Stimulated activated memory B cell treated with anti-CD40 and anti-IgM and Interleukin-4, amounts not matched to agents 10 μg/mL and 1 μg/mL and 100 μg/mL, for 72 hours (primary cell): ENCODE results near the gene APCDD1.
"Not testable (repeated sequence)": the region's sequence is repeated elsewhere in the genome, so short reads cannot be mapped to it uniquely, and the experiment has no call there.

Source experiments
- ATAC-seq: fragments of 150-1000 bp; cut with Tn5 transposase; 2 replicates; pipeline ENCODE4 v1.10.0; 2021
- H3K27ac Mint-ChIP-seq: one replicate; pipeline ENCODE4 v1.8.0; 2022; ENCODE audit warnings: mild to moderate bottlenecking, mixed read lengths
- H3K27me3 Mint-ChIP-seq: one replicate; pipeline ENCODE4 v1.8.0; 2022; ENCODE audit warnings: mixed read lengths
- H3K36me3 Mint-ChIP-seq: one replicate; pipeline ENCODE4 v1.8.0; 2022; ENCODE audit warnings: mixed read lengths
- H3K4me1 Mint-ChIP-seq: one replicate; pipeline ENCODE4 v1.8.0; 2022; ENCODE audit warnings: mixed read lengths
- H3K4me3 Mint-ChIP-seq: one replicate; pipeline ENCODE4 v1.8.0; 2022; ENCODE audit warnings: mild to moderate bottlenecking, moderate library complexity, mixed read lengths
- H3K9me3 Mint-ChIP-seq: one replicate; pipeline ENCODE4 v1.8.0; 2022; ENCODE audit warnings: mixed read lengths

The APCDD1 gene

DNA sequence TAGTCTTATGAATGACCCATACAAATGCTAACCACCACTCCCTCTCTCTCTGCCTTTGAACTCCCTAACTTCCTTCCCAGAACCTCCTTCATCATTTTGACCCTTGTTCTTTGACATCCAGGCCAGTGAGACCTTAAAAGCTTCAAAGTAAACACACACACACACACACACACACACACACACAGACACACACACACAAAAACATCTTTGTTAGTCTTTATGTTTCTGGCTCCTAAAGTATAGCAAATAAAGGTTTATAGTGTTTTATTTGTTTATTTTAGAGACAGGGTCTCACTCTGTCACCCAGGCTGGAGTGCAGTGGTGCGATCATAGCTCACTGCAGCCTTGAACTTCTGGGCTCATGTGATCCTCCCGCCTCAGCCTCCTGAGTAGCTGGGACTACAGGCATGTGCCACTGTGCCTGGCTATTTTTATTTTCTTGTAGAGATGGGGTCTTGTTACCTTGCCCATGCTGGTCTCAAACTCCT, 9.8 kb downstream of the APCDD1 start:
- H3K27ac Mint-ChIP-seq: peak overlapping the region; percentile 9
- not testable (repeated sequence) for ATAC-seq, H3K4me1 Mint-ChIP-seq

DNA sequence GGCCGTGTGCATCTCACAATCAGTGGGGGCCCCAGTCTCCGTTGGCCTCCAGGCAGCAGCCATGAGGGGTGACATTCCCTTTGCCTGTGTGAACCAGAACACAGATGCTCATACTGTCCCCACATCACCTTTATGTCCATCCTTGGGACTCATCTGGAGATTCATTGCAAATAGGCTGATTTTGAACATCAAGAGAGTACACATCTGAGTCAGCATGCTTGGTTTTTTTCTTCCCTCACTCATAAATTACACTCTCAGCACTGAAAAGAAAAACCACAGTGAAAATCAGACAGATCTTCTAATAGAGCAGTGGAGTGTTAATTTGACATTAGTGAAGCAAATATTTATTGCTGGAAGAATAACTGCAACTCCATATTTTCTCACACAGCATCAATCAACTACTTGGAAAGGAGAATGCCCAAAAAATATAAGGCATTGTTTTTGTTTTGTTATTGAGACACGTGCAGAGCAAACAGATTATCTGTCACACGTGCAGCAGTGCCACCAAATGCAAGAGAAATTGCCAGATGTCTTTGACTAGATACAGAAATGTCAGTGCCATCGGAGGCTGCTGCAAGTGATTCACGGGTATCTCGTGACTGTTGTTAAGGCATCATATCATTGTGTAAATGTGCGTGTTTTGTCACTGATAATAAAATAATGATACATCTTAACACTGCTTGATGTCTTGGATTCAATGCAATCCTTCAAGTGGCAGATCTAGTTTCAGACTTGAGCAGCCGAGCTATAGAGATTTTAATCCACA, 10.9 kb downstream of the APCDD1 start:
- Mint-ChIP-seq H3K9me3 (peaks cover 9% of the 10 kb centered on the region), H3K4me1 (no peaks in the 10 kb centered on the region), H3K27me3 (no peaks in the 10 kb centered on the region), H3K4me3 (no peak overlapping the region), H3K36me3 (no peaks in the 10 kb centered on the region), H3K27ac (no peak overlapping the region)
- ATAC-seq: no peak

More for the DNA sequence above, 9.8 kb downstream of the APCDD1 start:
- not testable (repeated sequence) for H3K36me3 Mint-ChIP-seq, H3K27me3 Mint-ChIP-seq, H3K9me3 Mint-ChIP-seq, H3K4me3 Mint-ChIP-seq

DNA sequence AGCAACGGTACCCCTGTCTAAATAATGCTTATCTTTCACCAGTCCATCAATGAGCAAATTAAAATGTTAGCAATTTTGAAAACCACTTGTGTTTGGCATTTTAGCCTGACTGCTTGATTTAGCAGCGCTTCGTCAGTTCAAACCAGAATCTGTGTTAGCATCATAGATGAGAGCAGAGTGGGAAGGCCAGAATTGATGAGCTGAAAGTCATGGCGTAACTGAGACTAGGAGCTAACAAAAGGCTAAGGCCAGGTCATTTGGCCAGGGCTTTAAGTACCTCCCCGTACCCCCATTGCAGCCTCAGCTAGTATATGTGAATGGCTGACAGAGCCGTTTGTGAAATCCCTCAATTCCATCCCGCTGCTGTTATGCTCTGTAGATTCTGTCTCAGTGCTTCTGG, 16.0 kb downstream of the APCDD1 start:
- H3K4me3 Mint-ChIP-seq: no peak overlapping the region
- H3K27me3 Mint-ChIP-seq: no peaks in the 10 kb centered on the region
- H3K4me1 Mint-ChIP-seq: peaks cover 5% of the 10 kb centered on the region
- no peak overlapping the region for H3K27ac Mint-ChIP-seq
- no peaks in the 10 kb centered on the region for H3K9me3 Mint-ChIP-seq
- no peaks in the 10 kb centered on the region for H3K36me3 Mint-ChIP-seq
- ATAC-seq: no peak

DNA sequence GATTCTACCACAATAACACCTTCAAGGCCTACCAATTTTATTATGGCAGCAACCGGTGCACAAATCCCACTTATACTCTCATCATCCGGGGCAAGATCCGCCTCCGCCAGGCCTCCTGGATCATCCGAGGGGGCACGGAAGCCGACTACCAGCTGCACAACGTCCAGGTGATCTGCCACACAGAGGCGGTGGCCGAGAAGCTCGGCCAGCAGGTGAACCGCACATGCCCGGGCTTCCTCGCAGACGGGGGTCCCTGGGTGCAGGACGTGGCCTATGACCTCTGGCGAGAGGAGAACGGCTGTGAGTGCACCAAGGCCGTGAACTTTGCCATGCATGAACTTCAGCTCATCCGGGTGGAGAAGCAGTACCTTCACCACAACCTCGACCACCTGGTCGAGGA, 17.1 kb downstream of the APCDD1 start:
- Mint-ChIP-seq H3K27me3 (no peaks in the 10 kb centered on the region), H3K4me3 (no peak overlapping the region), H3K27ac (no peak overlapping the region), H3K9me3 (no peaks in the 10 kb centered on the region), H3K4me1 (peaks cover 17% of the 10 kb centered on the region), H3K36me3 (no peaks in the 10 kb centered on the region)
- ATAC-seq: no peak

DNA sequence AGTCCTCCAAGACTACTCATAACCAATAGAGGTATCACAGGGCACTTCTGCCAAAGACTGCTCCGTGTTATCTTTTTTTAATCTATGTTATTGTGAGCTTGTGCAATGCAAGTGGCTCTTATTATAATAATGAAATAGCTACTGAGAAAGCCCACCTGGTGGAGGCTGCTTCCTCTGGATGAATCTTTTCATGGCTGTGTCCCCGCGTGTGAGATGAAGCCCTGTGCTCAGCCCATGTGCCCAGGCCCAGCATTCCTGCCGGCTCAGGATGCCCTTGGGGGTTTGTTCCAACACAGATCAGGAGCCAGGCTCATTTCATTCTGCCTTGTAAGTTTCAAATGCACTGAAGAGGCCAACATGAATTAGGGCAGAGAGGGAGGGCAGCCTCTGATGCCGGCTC, 18.7 kb downstream of the APCDD1 start:
- Mint-ChIP-seq H3K4me1 (peaks cover 28% of the 10 kb centered on the region), H3K36me3 (no peaks in the 10 kb centered on the region), H3K4me3 (no peak overlapping the region), H3K27ac (no peak overlapping the region), H3K9me3 (no peaks in the 10 kb centered on the region), H3K27me3 (no peaks in the 10 kb centered on the region)
- ATAC-seq: no peak

DNA sequence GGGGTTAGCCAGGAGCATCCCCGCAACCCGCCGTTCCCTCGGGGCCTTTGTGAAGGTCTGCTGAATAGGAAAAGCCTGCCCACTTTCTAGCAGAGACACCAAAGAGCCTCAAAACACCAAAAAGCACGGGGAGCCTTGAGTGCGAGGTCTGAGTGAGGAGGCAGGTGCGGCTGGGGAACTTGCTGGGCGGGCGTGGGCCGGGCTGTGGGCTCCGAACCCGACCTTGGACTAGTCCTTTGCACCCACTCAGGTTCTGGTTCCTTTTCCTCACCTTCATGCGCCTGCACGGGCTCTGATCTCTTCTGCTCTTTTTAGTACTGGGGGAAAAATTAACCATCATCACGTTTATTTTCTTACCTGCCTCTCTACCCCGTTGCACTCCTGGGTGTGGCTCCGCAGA, 19.9 kb downstream of the APCDD1 start:
- Mint-ChIP-seq H3K4me3 (no peak overlapping the region), H3K36me3 (no peaks in the 10 kb centered on the region)

DNA sequence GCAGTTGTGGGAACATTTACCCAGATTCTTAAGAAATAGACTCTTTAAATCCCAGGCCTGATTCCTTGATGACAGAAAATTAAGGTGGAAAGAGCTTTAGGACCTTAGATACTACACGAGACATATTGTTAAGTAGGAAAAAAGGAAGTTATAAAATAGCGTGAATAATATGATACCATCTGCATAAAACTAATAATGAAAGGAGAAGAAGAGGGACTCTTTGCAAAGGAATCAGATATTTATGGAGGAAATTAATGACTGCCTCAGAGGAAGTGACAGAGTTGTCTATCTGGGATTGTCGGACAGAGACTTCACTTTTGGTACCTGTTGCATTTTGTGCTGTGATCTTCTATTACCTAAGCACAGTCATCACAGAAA, 20.8 kb downstream of the APCDD1 start:
- no peak for ATAC-seq
- Mint-ChIP-seq H3K36me3 (no peaks in the 10 kb centered on the region), H3K27me3 (no peaks in the 10 kb centered on the region), H3K9me3 (no peaks in the 10 kb centered on the region), H3K4me1 (peaks cover 47% of the 10 kb centered on the region), H3K27ac (peak overlapping the region; percentile 75), H3K4me3 (no peak overlapping the region)

More for the DNA sequence above, 19.9 kb downstream of the APCDD1 start:
- H3K4me1 Mint-ChIP-seq: peaks cover 40% of the 10 kb centered on the region
- H3K9me3 Mint-ChIP-seq: no peaks in the 10 kb centered on the region
- no peaks in the 10 kb centered on the region for H3K27me3 Mint-ChIP-seq
- no peak overlapping the region for H3K27ac Mint-ChIP-seq
- ATAC-seq: no peak

DNA sequence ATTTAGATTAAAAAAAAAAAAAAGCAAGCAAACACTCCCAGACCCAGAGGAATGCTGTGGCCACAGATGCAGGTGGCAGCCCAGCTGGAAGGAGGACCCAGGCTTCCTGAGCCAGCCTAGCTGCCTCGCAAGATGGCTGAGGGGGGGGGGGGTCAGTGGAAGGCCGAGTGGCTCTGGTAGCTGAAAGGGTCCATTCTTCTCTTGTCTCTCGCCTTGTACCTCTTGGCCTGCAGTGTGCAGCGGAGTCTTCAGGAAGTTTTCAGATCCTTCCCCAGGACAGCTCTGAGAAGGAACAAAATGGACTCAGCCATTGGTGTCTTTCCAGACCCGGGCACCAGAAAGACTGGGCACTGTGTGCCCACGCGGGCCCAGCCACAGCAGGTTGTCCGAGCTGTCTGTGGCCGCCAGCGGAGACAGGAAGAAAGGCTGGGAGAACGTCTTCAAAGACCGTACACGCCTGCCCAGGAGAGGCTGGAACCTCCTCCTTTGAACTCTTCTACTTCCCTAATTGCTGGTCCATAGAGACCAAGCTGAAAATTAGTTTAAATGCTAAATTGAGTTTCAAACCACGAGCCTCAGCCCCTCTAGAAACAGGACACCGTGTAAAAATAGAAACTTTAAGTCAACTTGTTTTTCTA, 21.3 kb downstream of the APCDD1 start:
- peak; percentile 54 for ATAC-seq
- Mint-ChIP-seq H3K4me1 (peaks cover 47% of the 10 kb centered on the region), H3K27me3 (no peaks in the 10 kb centered on the region), H3K4me3 (peak overlapping the region; percentile 21), H3K9me3 (no peaks in the 10 kb centered on the region), H3K36me3 (no peaks in the 10 kb centered on the region), H3K27ac (peak overlapping the region; percentile 75)

DNA sequence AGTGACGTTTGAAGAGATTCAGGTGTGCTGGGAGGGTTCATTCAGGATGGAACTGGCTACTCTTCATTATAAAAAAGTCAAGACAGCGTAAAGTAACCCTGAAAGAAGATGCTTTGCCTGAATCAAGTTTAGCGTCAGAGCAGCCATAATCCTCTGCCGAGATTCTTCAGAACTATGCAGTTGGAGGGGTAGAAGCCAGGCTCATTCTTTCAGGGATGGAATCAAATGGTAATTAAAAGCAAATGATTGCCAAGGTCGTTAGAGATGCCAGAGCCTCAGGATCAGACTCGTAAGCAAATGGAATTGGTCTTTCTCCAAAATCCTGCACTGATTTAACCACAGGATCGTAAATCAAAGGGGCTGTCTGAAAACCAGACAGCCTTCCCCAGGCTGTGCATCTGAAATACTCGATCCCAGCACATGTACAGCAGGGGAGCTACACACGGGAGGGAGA, 21.9 kb downstream of the APCDD1 start:
- H3K9me3 Mint-ChIP-seq: no peaks in the 10 kb centered on the region
- H3K36me3 Mint-ChIP-seq: no peaks in the 10 kb centered on the region
- peak overlapping the region; percentile 21 for H3K4me3 Mint-ChIP-seq
- no peak for ATAC-seq
- H3K27ac Mint-ChIP-seq: peak overlapping the region; percentile 75
- peaks cover 51% of the 10 kb centered on the region for H3K4me1 Mint-ChIP-seq
- no peaks in the 10 kb centered on the region for H3K27me3 Mint-ChIP-seq

DNA sequence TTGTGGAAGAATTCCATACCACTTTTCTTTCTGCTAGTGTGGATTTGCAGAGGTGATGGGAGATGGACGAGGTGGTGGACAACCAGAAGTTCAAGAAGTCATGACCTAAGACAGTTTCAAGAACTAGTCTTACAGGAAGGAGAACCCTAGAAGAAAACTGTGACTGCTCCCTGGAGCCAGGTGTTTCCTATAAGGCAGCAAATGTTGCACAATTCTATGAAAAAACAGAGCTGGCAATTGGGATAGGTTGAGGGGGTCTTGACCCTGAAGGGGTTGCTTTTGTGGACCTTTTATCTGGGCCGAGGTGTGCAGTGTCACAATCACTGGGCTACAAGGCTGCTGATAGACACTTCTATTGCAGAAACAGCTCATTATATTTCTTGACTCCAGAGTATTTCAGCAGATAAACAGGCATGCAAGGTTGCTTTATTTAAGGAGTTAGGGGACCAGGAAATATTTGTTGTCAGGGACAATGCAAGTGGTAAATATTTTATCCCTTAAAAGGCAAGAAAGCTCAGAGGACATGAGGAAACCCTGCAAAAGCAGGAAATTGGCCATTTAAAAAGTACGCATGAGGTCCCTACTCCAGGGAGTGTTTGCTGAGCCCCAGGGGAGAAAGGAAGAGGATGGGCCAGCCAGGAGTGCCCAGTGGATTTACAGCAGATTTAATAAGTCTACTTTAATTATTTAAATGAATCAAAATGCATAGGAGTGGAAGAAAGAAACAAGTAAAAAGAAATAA, 22.9 kb downstream of the APCDD1 start:
- Mint-ChIP-seq H3K4me3 (no peak overlapping the region), H3K4me1 (peaks cover 61% of the 10 kb centered on the region), H3K27me3 (no peaks in the 10 kb centered on the region), H3K36me3 (no peaks in the 10 kb centered on the region), H3K27ac (no peak overlapping the region), H3K9me3 (no peaks in the 10 kb centered on the region)
- ATAC-seq: no peak

DNA sequence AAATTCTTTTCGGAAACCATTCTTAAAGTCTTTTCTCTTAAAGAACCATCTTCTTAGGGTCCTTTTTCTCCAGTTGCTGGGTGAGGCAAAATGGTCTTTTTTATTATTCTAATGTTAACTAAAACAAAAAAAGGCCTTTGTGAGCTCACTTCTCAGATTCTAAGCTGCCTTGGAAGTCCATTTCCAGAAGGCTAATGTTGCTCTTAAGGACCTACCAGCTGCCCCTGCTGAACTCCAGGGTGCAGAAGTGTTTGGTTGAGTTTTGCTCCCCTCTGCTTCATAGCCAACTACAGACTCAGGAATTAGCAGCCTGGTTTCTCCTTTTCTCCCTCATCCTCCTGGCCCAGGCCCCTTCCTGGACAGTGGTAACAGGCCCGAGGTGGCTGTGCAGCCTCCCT, 23.4 kb downstream of the APCDD1 start:
- no peak for ATAC-seq
- Mint-ChIP-seq H3K27me3 (no peaks in the 10 kb centered on the region), H3K9me3 (no peaks in the 10 kb centered on the region), H3K4me3 (no peak overlapping the region), H3K4me1 (peaks cover 66% of the 10 kb centered on the region), H3K36me3 (no peaks in the 10 kb centered on the region), H3K27ac (peak overlapping the region; percentile 37)

DNA sequence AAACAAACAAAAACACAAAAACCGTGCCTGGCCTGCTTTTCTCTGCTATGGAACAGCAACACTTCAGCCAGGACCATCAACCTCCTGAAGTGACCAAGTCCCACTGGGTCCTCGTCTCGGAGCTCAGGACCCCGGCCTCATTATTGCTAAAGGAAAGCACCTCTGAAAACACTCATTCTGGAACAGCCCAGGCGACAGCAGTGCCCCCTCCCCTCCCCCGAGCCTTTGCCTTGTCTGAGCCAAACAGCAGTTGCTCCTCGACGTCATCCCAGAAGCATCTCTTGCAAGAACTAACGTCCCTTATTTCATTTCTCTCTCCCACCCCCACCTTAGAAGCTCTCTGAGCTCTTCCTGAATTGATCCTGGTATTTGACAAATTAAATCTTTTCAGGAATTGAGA, 27.4 kb downstream of the APCDD1 start:
- no peak for ATAC-seq
- H3K9me3 Mint-ChIP-seq: no peaks in the 10 kb centered on the region
- H3K36me3 Mint-ChIP-seq: no peaks in the 10 kb centered on the region
- no peak overlapping the region for H3K4me3 Mint-ChIP-seq
- H3K4me1 Mint-ChIP-seq: peaks cover 57% of the 10 kb centered on the region
- peak overlapping the region; percentile 86 for H3K27ac Mint-ChIP-seq
- H3K27me3 Mint-ChIP-seq: no peaks in the 10 kb centered on the region

DNA sequence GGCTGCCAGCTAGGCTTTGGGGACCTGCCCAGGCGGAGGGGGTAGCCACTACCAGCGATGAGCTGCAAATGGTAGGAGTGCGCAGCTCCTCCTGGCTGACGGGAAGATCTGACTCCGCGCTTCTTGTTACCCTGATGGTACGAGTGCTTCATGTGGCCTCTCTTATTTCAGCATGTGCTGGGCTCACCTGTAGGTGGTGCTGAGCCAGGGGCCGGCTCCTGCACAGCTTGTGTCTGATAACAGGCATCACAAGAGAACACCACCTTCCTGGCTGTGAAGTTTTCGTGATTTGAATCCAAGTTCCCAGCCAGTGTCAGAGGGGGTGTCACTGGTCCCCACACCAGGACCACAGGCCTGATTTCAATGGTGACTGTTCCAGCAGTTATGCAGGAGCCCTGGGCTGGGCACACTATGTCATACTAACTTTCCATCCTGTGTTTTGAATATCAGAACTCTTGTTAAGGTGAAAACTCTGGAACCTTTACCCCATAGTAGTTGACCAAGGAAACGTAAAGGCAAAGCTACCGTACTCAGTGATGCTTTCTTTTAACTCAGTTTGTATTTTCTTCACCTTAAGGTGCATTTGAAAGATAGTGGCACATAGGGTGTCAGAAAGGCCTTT, 28.0 kb downstream of the APCDD1 start:
- ATAC-seq: no peak
- H3K9me3 Mint-ChIP-seq: no peaks in the 10 kb centered on the region

DNA sequence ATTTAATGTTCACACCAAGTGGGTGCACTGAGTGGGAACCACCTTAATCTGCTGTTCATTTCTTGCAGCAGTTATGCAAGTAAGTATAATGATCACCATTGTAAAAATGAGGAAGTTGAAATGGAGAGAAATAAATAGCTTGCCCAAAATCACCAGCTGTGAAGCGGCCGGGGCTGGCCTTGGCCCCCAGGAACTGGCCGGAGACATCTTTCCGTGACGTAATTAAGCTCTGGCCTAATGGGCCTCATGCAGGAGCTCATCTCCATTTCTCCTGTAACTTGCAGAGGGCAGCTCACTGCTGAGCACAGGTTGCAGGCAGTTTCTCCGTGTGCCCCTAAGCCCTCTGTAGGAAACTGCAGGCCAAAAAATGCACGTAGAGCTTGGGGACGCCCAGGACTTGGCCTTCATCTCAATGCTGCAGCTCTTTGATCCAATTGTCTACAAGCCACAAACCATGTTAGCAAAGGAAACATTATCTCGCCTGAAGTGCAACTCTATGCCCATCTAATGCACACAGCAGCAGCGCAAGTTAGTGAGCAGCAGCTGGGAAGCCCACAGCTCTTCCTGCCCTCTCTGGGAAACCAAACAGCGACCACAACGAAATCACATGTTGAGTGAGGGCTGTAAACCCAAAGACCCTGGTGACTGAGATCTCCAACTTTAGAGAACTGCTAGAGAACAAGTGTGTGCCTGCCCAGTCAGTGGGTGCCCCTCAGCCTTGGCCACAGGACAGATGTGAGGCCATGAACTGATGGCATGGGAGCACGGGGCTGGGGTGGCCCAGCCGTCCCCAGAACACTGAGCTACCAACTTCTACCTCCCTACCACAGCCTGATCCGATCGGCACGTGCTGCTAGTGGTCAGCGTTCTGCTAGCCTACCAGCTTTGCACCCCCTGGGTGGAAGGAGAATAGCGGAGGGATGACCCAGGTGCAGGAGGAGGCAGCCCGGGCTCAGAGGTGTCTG, 28.8 kb downstream of the APCDD1 start:
- Mint-ChIP-seq H3K4me3 (peak overlapping the region; percentile 37), H3K27ac (peak overlapping the region; percentile 86), H3K9me3 (no peaks in the 10 kb centered on the region), H3K27me3 (no peaks in the 10 kb centered on the region), H3K4me1 (peaks cover 47% of the 10 kb centered on the region), H3K36me3 (no peaks in the 10 kb centered on the region)
- ATAC-seq: peak; percentile 84

More for the DNA sequence above, 28.0 kb downstream of the APCDD1 start:
- H3K4me3 Mint-ChIP-seq: peak overlapping the region; percentile 37
- H3K4me1 Mint-ChIP-seq: peaks cover 51% of the 10 kb centered on the region
- H3K27ac Mint-ChIP-seq: peak overlapping the region; percentile 86
- H3K36me3 Mint-ChIP-seq: no peaks in the 10 kb centered on the region
- no peaks in the 10 kb centered on the region for H3K27me3 Mint-ChIP-seq
